Measurements from ENCODE around the gene STAG3.
"Not testable (repeated sequence)": the region's sequence is repeated elsewhere in the genome, so short reads cannot be mapped to it uniquely, and the experiment has no call there.

Gene STAG3

DNA sequence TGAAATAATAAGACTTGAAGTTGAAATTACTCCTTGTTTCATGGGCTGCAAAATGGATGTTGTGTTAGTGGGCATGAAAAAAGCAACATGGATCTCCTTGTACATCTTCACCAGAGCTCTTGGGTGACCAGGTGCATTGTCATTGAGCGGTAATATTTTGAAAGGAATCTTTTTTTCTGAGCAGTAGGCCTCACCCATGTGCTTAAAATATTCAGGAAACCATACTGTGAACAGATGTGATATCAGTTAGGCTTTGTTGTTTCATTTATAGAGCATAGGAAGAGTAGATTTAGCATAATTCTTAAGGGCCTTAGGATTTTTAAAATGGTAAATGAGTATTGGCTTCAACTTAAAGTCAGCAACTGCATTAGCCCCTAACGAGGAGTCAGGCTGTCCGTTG is 15.3 kb downstream of the STAG3 start:
- Histone ChIP-seq H3K36me3 (ENCODE audit: control insufficient read depth, insufficient read depth, low read length) (no peaks in the 10 kb centered on the region), H3K27ac (peak overlapping the region; percentile 92), H3K9ac (no peak overlapping the region), H2AFZ (peak overlapping the region; percentile 81), H3K4me3 (ENCODE audit: low read depth, low read length) (no peak overlapping the region), H3K9me3 (ENCODE audit: control insufficient read depth, low read length) (no peaks in the 10 kb centered on the region), H3K4me1 (peaks cover 48% of the 10 kb centered on the region), H3K4me2 (ENCODE audit: low read length) (peak overlapping the region; percentile 7), H3K27me3 (ENCODE audit: control insufficient read depth, insufficient read depth, low read length) (no peaks in the 10 kb centered on the region), H3K79me2 (no peaks in the 10 kb centered on the region)
- TF ChIP-seq, protein P1, sequence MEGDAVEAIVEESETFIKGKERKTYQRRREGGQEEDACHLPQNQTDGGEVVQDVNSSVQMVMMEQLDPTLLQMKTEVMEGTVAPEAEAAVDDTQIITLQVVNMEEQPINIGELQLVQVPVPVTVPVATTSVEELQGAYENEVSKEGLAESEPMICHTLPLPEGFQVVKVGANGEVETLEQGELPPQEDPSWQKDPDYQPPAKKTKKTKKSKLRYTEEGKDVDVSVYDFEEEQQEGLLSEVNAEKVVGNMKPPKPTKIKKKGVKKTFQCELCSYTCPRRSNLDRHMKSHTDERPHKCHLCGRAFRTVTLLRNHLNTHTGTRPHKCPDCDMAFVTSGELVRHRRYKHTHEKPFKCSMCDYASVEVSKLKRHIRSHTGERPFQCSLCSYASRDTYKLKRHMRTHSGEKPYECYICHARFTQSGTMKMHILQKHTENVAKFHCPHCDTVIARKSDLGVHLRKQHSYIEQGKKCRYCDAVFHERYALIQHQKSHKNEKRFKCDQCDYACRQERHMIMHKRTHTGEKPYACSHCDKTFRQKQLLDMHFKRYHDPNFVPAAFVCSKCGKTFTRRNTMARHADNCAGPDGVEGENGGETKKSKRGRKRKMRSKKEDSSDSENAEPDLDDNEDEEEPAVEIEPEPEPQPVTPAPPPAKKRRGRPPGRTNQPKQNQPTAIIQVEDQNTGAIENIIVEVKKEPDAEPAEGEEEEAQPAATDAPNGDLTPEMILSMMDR (IDR thresholded peaks at IDR 0.05) = no peak

DNA sequence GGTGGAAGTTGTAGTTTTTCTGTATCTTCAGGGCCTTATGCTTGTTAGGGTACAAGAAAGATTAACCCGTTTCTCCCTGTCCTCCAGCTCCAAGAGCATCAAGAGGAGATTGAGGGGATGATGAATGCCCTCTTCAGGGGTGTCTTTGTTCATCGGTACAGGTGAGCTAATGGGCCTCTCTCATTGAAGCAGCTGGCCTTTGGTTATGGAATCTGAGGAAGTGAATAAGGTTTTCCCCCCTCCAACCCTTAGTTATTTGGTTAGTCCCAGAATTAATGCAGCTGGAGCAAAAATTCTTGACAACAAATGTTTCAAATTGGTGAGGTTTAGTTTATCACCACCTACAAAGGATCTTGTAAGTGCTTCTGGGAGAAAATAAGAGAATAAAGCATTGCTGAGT is 17.5 kb downstream of the STAG3 start:
- H3K4me2 ChIP-seq (ENCODE audit: low read length) = no peak overlapping the region
- H3K36me3 ChIP-seq (ENCODE audit: control insufficient read depth, insufficient read depth, low read length) = no peaks in the 10 kb centered on the region
- H3K4me1 ChIP-seq = peaks cover 34% of the 10 kb centered on the region
- no peaks in the 10 kb centered on the region for H3K79me2 ChIP-seq
- no peaks in the 10 kb centered on the region for H3K27me3 ChIP-seq (ENCODE audit: control insufficient read depth, insufficient read depth, low read length)
- TF ChIP-seq, protein P1 (IDR thresholded peaks at IDR 0.05) = no peak
- H3K27ac ChIP-seq = no peak overlapping the region
- no peak overlapping the region for H2AFZ ChIP-seq
- no peaks in the 10 kb centered on the region for H3K9me3 ChIP-seq (ENCODE audit: control insufficient read depth, low read length)
- no peak overlapping the region for H3K4me3 ChIP-seq (ENCODE audit: low read depth, low read length)
- no peak overlapping the region for H3K9ac ChIP-seq

DNA sequence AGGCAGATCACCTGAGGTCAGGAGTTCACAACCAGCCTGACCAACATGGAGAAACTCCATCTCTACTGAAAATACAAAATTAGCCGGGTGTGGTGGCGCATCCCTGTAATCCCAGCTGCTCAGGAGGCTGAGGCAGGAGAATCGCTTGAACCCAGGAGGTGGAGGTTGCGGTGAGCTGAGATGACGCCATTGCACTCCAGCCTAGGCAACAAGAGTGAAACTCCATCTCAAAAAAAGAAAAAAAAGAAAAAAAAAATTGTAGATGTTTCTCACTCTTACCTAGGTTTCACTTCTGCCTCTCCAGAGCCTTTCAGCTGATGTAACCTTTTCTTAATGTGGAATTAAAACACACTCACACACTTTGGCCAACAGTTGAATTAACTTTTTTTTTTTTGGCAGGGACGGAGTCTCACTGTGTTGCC is 18.2 kb downstream of the STAG3 start:
- not testable (repeated sequence) for H3K27me3 ChIP-seq (ENCODE audit: control insufficient read depth, insufficient read depth, low read length); H3K36me3 ChIP-seq (ENCODE audit: control insufficient read depth, insufficient read depth, low read length); H3K79me2 ChIP-seq; H3K27ac ChIP-seq; H3K4me2 ChIP-seq (ENCODE audit: low read length); H3K9ac ChIP-seq; H2AFZ ChIP-seq; H3K9me3 ChIP-seq (ENCODE audit: control insufficient read depth, low read length); H3K4me3 ChIP-seq (ENCODE audit: low read depth, low read length)
- H3K4me1 ChIP-seq = peaks cover 29% of the 10 kb centered on the region

GRCh38 chr7:100198266-100198665 is 20.5 kb downstream of the STAG3 start:
- Histone ChIP-seq H3K4me1 (peaks cover 8% of the 10 kb centered on the region), H3K36me3 (ENCODE audit: control insufficient read depth, insufficient read depth, low read length) (no peaks in the 10 kb centered on the region), H3K9ac (no peak overlapping the region), H3K4me2 (ENCODE audit: low read length) (no peak overlapping the region), H3K27ac (no peak overlapping the region), H3K27me3 (ENCODE audit: control insufficient read depth, insufficient read depth, low read length) (no peaks in the 10 kb centered on the region), H3K79me2 (no peaks in the 10 kb centered on the region), H2AFZ (no peak overlapping the region), H3K9me3 (ENCODE audit: control insufficient read depth, low read length) (no peaks in the 10 kb centered on the region), H3K4me3 (ENCODE audit: low read depth, low read length) (no peak overlapping the region)
- TF ChIP-seq, protein P1 (IDR thresholded peaks at IDR 0.05) = no peak

GRCh38 chr7:100200693-100201092 is 23.0 kb downstream of the STAG3 start:
- Histone ChIP-seq H3K36me3 (ENCODE audit: control insufficient read depth, insufficient read depth, low read length) (no peaks in the 10 kb centered on the region), H3K4me1 (peaks cover 4% of the 10 kb centered on the region), H3K27ac (no peak overlapping the region), H2AFZ (no peak overlapping the region), H3K4me3 (ENCODE audit: low read depth, low read length) (no peak overlapping the region), H3K27me3 (ENCODE audit: control insufficient read depth, insufficient read depth, low read length) (no peaks in the 10 kb centered on the region), H3K4me2 (ENCODE audit: low read length) (no peak overlapping the region), H3K9me3 (ENCODE audit: control insufficient read depth, low read length) (no peaks in the 10 kb centered on the region), H3K9ac (no peak overlapping the region), H3K79me2 (no peaks in the 10 kb centered on the region)
- TF ChIP-seq, protein P1 (IDR thresholded peaks at IDR 0.05) = no peak

Data from parathyroid adenoma (tissue), 2 donors.